GM19025 (cell line): ENCODE data around the gene RABIF.
"Not testable (repeated sequence)": the region's sequence is repeated elsewhere in the genome, so short reads cannot be mapped to it uniquely, and the experiment has no call there.

Source experiments
- ATAC-seq: cut with Tn5 transposase; IDR thresholded peaks from one replicate; pipeline ENCODE4 v1.9.1; 2021; ENCODE audit warnings: mild to moderate bottlenecking, low read depth, moderate library complexity; ENCODE audit not compliant: unreplicated experiment

RABIF gene

DNA sequence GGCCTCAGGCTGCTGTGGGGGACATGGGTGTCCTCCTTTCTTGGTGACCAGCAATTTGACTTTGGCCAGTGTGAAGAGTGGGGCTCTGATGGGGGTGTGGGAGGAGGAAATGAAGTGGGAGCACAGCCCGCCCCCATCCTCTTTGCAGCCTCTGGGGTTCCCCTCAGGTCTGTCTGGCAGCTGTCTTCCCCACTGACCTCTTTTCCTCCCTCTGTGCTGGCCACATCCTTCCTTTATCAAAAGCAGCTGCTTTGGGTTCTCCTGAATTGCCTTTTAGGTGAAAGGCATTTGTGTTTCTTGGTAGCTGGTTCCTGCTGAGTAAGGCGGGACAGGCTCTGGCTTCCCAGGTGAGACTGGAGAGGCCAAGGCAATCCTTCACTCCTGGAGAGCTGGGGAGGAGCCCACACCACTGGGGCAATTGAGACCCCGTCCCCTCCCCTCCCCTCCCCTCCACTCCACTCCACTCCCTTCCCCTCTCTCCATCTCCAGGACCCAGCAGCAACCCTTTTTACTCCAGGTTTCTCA is 53.3 kb downstream of the RABIF start:
- no peak for ATAC-seq

DNA sequence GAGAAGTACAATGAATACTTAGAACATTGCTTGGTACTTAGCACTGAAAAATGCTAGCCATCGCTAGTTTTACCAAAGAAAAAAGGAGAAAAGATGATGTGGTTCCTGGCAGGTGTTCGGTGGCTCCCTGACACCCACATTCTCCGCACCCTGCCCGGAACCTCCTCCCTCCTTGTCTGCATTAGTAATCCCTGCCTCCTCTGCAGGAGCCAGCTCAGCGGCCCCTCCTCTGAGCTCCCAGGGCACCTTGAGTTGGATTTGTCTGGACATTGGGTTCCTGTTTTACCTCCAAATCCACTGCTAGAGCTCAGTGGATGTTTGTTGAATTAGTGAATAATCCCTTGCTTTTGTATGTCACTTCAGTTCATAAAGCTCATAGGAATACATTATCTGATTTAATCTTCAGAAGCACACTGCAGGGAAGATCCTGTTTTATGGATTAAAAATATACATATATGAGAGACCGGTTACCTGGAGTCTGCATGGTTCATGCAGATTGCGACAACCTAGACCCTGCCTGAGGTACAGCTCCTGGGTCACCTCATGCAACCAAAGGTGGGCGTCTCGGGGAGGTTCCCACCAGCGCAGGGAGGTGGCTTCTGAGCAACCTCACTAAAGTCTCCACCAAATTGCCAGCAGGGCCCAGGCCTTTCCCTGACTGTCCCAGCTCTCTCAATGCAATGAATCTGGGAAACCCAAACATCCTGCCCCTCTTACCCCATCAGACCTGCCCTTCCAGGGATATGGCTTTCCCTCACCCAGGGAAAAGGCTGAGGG is 54.0 kb downstream of the RABIF start:
- ATAC-seq, result no peak

DNA sequence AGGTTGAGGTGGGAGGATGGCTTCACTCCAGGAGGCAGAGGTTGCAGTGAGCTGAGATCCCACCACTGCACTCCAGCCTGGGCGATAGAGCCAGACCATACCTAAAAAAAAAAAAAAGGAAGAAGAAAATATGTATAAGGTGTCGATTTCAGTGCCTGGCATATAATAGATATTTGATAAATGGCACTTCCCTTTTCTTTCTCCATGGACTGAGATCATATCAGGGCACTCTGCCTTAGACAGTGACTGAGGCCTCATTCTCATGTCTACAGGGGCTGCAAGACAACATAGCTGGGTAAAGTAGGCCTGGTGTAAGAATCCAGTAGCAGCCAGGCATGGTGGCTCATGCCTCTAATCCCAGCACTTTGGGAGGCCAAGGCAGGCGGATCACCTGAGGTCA is 57.0 kb downstream of the RABIF start:
- no peak for ATAC-seq

DNA sequence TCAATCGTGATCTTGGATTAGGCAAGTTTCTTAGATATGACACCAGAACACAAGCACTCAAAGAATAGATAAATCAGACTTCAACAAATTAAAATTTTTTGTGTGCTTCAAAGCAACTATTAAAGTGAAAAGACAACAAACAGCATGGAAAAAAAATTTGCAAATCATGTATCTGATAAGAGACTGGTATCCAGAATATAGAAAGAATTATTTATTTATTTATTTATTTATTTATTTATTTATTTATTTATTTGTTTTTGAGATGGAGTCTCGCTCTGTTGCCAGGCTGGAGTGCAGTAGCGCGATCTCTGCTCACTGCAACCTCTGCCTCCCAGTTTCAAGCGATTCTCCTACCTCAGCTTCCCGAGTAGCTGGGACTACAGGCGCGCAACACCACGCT is 59.7 kb downstream of the RABIF start:
- ATAC-seq, result not testable (repeated sequence)
